HS-27A (cell line): Measurements from ENCODE around the gene WNT10A.

Experiments used
- DNase-seq: peaks from one replicate; pipeline ENCODE4 v3.0.0-alpha.2; 2012; ENCODE audit warnings: low read depth, missing footprints

Gene WNT10A

DNA sequence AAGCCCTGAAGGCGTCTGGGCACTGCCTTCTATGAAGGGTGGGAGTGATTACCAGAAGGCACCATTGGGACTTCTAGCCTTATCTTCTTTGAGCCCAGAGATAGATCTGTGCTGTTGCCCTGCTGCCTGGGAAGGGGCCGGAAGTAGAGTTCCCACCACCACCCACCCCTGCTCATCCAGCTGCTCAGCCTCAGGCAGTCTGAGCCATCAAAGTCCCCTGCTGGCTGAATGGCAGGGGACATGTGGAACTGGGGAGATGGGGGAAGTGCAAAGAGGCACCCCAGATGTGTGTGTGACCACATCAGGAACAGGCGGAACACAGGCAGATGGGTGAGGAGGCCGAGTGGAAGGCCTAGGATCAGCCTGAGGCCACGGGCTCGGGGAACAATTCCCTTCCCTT, 3.3 kb upstream of the WNT10A start:
- no peak for DNase-seq

GRCh38 chr2:218877891-218878290, 2.8 kb upstream of the WNT10A start:
- no peak for DNase-seq

GRCh38 chr2:218878486-218878885, 2.2 kb upstream of the WNT10A start:
- DNase-seq, result no peak

DNA sequence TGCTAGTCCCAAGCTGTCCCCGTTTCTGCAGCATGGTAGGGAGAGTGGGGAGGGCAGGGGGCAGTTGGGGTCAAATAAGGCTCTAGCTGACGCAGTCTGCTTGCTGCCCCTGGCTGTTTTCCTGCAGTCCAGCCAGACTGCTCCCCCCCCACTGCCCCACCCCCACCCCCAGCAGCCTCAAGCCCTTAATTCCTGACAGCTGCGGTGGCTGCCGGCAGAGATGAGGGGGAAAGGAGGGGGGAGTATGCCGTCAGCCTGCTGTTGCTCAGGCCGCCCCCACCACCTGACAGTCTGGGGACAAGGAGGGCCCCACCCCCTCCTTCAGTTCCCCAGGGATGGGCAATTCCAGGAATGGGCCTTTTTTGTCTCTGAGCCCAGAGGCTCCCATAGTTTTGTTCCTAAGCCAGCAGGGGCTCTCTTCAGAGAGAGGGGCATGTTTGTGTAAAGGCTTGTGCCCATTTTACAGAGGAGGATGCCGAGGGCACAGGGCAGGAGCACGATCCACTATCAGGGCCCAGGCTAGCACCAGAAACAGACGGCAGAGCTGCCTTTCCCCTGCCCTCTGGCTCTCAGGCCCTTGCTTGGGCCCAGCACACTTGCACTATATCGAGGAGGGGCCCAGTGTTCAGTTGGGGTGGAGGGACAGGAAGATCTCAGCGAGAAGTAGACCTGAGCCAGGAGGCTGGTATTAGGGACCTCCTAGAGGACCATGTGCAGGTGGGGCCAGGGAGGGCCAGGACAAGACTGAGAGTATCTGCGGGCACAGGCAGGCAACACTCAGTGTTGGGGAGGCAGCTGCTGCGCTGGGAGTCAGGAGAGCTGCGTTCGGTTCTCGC, 1.5 kb upstream of the WNT10A start:
- no peak for DNase-seq

- DNase-seq, result no peak
Measured at GRCh38 chr2:218879776-218880101, 913 bp upstream of the WNT10A start.

DNA sequence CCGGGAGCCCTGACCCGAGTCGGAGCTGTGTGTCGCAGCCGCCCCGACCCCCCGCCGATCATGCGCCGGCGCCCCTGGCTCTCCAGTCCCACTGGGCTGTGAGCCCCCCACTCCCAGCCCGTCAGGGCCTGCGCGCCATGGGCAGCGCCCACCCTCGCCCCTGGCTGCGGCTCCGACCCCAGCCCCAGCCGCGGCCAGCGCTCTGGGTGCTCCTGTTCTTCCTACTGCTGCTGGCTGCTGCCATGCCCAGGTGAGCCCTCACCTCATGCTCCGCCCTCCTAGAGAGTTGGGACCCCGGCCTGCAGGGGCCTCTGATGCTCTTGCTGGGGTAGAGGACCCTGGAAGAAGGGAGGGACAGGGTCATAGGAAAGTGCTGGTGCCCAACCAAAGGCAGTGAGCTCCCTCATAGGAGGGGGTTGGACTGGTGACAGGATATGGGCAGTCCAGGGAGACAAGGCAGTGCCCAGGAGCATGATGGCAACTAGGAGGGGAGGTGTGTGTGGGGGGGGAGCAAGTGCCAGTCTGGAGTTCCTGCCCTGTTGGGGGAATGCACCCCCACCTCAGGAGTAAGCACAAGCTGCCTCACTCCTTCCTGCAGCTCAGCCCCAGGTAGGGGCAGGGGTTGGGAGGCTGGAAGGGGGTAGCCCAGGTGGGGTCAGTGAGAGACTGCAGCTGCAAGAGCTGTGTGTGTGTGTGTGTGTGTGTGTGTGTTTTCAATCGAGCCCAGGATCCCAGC, 375 bp downstream of the WNT10A start:
- DNase-seq, result no peak

DNA sequence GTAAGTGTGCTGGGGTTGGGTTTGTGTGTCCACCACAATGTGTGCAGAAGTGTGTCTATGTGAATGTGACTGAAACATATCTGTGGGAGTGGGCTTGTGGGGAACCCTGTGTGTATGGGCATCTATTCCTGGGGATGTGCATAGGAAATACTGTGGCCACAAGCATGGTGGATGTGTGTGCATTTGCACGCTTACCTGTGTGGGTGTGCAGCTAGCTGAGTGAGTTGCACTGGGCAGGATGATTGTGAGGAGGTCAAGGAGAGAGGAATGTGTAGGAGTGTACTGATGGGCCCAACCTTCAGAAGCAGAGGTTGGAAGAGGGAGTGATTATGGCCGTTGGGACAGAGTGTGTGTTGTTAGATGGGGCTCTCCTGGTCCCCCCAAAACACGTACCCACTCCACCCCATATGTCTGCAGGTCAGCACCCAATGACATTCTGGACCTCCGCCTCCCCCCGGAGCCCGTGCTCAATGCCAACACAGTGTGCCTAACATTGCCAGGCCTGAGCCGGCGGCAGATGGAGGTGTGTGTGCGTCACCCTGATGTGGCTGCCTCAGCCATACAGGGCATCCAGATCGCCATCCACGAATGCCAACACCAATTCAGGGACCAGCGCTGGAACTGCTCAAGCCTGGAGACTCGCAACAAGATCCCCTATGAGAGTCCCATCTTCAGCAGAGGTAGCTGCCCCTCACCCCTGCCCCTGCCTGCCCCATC, 1.2 kb downstream of the WNT10A start:
- no peak for DNase-seq

- no peak for DNase-seq
Measured at GRCh38 chr2:218882461-218882816, 1.8 kb downstream of the WNT10A start.

DNA sequence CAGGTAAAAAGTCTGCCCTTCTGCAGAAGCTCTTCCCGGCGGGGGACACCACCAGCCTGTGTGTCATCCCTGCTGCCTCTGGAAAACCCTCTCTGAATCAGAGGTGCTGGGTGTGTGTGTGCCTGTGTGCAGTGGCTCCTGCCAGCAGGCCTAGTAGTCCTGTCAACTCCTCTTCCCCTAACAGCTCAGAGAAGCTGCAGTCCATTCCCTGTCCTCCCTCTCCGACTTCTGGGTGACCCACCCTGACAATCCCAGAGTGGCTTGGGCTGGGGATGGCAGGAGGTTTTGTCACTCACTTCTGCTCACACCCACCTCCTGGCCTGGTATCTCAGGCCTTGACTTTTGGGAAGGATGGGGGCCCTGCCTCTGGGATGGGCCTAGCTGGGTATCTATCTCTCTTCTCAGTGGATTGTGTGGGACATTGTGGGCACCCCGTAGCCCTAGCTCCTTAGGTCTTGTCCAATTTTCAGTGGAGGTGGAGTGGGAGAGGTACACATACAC, 2.3 kb downstream of the WNT10A start:
- DNase-seq, result no peak

DNA sequence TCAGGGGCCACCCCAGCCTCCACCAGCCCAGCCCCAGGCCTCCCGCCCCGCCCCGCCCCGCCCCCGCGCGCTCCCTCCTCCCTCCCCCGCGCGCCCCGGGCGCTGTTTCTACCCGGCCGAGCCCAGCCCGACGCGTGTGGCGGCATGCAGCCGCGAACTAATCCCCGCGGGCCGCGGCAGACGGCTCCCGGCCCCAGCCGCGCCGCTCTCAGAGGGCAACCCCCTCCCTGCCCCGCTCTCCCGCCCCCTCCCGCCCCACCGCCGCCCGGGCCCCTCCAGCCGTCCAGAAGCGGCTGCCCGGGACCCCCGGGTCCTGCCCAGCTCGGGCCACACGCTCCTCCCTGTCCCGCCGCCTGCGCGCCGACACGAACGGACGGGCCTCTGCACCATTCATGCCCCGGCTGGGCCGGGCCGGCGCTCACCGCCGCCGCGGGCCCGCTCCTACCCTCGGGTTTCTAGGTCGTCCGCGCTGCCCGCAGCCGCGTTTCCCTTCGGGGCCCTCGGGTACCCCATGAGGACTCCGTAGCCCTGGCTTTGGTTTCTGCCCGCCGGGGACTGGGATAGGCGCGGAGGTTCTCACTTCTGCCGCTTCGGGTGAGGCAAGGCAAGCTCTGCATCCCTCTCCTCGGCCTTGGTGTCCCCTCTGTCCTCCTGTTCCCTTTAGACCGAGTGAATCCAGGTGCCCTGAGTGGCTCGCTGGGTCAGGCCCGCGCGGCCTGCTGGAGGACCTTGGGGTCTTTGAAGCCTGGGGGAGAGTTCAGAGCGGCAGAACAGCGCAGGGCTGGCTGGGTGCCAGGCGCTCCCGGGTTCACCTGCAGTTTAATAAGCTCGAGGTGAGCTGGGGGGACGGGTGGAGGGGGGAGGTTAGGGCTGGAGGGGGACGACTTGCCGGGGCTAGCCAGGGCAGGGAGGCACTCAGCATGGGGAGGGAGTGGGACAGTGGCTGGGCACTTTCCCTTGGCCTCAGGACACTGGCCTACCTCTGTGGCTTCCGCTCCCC, 3.1 kb downstream of the WNT10A start:
- no peak for DNase-seq

DNA sequence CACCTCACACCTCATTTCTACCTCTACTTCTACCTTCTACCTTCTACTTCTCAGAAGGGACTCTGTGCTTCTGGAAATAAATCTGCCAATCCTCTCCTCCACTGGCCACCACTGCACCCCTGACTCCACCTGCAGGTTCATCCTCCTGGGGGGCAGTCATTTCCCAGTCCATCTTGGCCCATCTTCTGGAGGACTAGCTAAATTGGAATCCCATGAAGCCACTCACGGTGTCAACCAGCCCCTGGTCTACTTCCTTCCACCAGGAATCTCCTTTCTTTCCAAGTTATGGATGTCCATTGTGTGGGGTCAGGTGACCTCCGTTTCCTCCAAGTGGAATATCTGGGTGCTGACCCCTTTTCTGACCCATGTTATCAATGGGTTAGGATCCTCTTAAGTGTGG, 3.9 kb downstream of the WNT10A start:
- no peak for DNase-seq

- DNase-seq, result no peak
Measured at GRCh38 chr2:218885981-218886947, 5.6 kb downstream of the WNT10A start.

GRCh38 chr2:218887079-218887478, 6.4 kb downstream of the WNT10A start:
- no peak for DNase-seq

DNA sequence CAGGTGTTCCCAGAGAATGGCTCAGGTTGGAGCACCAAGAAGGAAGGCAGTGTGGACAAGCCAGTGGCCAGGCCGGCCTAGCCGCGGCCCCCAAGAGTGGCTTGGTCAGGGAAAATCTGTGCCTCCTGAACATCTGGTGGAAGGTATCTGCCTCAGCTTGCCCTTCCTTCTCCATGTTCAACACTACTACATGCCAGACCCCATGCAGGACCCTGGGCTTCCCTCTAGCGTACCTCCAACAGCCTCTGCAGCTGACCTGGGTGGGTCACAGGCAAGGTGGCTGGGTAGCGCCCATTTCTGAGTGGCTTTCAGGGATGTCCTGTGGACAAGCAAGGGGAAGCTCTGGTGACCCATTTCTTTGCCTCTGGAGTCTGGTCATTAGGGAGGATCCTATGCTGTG, 7.7 kb downstream of the WNT10A start:
- DNase-seq, result no peak

- DNase-seq, result no peak
Measured at GRCh38 chr2:218889937-218890336, 9.3 kb downstream of the WNT10A start.

DNA sequence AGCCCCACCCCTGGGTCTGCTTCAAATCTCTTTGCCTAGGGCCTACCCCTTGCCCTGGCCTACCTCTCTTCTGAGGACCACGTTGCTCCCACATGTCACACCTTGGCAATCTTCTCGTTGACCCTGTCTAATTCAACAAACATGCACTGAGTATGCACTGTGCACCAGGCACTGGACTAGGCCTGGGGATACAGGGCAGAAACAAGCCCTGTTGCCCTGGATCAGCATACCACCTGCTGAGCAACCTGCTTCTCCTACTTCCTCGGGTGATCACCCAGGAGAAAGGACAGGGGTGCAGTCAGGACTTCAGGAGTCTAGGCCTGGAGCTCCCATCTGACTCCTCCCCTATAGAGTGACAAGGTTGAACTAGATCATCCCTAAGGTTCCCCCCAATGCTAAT, 9.7 kb downstream of the WNT10A start:
- no peak for DNase-seq

GRCh38 chr2:218891275-218892135, 10.9 kb downstream of the WNT10A start:
- no peak for DNase-seq

- no peak for DNase-seq
Measured at GRCh38 chr2:218892693-218893348, 12.2 kb downstream of the WNT10A start.
